ENCODE results near the gene ATP1A4. TPM values are rescaled to one million over a fixed set of nuclear protein-coding genes. Genes with fewer than 3 reads are reported as not detected.
A peak's percentile ranks its signal among the peaks of the same experiment; 100 is the strongest.

The ATP1A4 gene
- total and polyA plus RNA-seq, 12 donors = 0.17 to 0.96 (median 0.46) TPM; not detected in 9

DNA sequence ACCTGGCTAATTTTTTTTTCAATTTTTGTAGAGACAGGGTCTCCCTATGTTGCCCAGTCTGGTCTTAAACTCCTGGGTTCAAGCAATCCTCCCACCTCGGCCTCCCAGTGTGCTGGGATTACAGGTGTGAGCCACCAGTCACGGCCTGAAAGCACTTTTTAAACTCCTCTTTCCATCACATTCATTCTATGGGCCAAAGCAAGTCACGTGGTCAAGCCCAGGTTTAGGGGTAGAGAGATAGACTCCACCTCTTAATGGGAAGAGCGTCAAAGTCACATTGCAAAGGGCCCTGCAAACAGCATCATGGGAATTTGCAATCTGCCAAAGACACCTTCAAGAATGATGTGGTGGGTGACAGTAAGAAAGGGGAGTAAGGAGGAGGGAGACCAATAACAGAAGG lies 7.1 kb downstream of the ATP1A4 start:
- TF ChIP-seq POLR2A (IDR thresholded peaks at IDR 0.05) (no peak), CTCF (IDR thresholded peaks at IDR 0.05) (no peak)
- intact Hi-C loops (cut with DNase I) = no loop called here
- no peak overlapping the region for H3K27ac ChIP-seq
- 82 to 92% (median 85%) methylated on average over 3 to 4 of the region's 4 CpGs for WGBS, 4 donors
- H3K9me3 ChIP-seq (replicated peaks in 1 of 3) = no peaks in the 10 kb centered on the region
- no peak overlapping the region for H3K4me3 ChIP-seq
- H3K36me3 ChIP-seq (replicated peaks in 1 of 2) = no peaks in the 10 kb centered on the region
- no peaks in the 10 kb centered on the region for H3K4me1 ChIP-seq (replicated peaks in 1 of 2)
- no peaks in the 10 kb centered on the region for H3K27me3 ChIP-seq
- DNase-seq = no peak

DNA sequence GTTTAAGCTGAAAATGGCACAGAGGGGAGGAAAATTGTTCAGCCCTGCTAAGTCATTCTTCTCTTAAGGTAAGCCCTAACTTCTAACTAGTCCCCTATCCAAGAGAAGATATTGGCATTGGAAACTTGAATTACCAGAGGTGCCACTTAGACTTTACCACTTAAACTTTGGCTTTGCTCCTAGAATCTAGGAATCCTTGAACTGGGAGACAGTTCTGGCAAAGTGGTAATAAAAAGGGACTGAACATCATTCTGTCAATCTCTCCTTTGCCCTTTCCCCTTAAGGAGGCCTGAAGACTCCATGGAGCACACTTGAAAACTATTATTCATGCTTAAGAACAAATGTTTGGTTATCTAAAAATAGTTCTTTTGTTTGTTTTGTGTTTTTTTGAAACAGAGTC lies 8.4 kb downstream of the ATP1A4 start:
- no peak overlapping the region for H3K27ac ChIP-seq
- no peaks in the 10 kb centered on the region for H3K36me3 ChIP-seq (replicated peaks in 1 of 2)
- no peaks in the 10 kb centered on the region for H3K4me1 ChIP-seq (replicated peaks in 1 of 2)
- TF ChIP-seq POLR2A (IDR thresholded peaks at IDR 0.05) (no peak), CTCF (IDR thresholded peaks at IDR 0.05) (no peak)
- no peaks in the 10 kb centered on the region for H3K9me3 ChIP-seq (replicated peaks in 1 of 3)
- DNase-seq = no peak
- H3K4me3 ChIP-seq = no peak overlapping the region
- no peaks in the 10 kb centered on the region for H3K27me3 ChIP-seq
- intact Hi-C loops (cut with DNase I) = no loop called here

- no peaks in the 10 kb centered on the region for H3K27me3 ChIP-seq
- TF ChIP-seq POLR2A (IDR thresholded peaks at IDR 0.05) = no peak
- TF ChIP-seq CTCF (IDR thresholded peaks at IDR 0.05) = peak in 1 of 6 experiments; percentile 11
- H3K4me3 ChIP-seq = no peak overlapping the region
- no peak overlapping the region for H3K27ac ChIP-seq
- no peaks in the 10 kb centered on the region for H3K36me3 ChIP-seq (replicated peaks in 1 of 2)
- intact Hi-C loops (cut with DNase I) = no loop called here
- H3K4me1 ChIP-seq (replicated peaks in 1 of 2) = no peaks in the 10 kb centered on the region
- no peaks in the 10 kb centered on the region for H3K9me3 ChIP-seq (replicated peaks in 1 of 3)
- 59 to 70% (median 66%) methylated on average over 3 to 6 of the region's 6 CpGs for WGBS, 4 donors
- DNase-seq = peak in 2 of 7 donors; percentile 8 to 47
Observed at GRCh38 chr1:160161965-160162705, 10.7 kb downstream of the ATP1A4 start.

DNA sequence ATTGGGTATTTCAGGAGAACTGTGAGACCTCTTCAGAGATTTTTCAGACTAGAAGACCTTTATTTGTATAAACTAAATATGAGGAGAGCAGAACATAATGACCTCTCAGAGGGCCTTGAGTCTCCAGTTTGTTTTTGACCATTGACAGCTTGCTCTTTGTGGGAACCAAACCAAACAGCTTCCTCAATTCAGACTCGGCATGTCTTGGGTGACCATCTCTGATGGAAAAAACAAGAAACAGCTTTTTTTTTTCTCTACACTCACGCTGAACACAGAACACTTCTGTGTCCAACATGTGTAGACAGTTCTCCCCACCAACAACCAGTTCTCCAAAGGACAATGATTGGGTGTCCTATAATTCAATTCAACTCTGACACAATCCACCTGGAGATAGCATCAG lies 11.5 kb downstream of the ATP1A4 start:
- WGBS, 4 donors = 65 to 74% (median 71%) methylated on average over 2 of the region's 2 CpGs
- DNase-seq = no peak
- Histone ChIP-seq H3K9me3 (replicated peaks in 1 of 3) (no peaks in the 10 kb centered on the region), H3K36me3 (replicated peaks in 1 of 2) (no peaks in the 10 kb centered on the region), H3K4me3 (no peak overlapping the region), H3K27me3 (peaks cover 4% of the 10 kb centered on the region), H3K27ac (no peak overlapping the region), H3K4me1 (replicated peaks in 1 of 2) (no peaks in the 10 kb centered on the region)
- TF ChIP-seq CTCF (IDR thresholded peaks at IDR 0.05) (no peak), POLR2A (IDR thresholded peaks at IDR 0.05) (no peak)
- intact Hi-C loops (cut with DNase I) = no loop called here
